ENCODE data around the gene PROM1. TPM values are rescaled to one million over a fixed set of nuclear protein-coding genes. Genes with fewer than 3 reads are reported as not detected.
A peak's percentile ranks its signal among the peaks of the same experiment; 100 is the strongest.

Gene PROM1
- total RNA-seq, 1 experiment from 2014 or later, result not detected

DNA sequence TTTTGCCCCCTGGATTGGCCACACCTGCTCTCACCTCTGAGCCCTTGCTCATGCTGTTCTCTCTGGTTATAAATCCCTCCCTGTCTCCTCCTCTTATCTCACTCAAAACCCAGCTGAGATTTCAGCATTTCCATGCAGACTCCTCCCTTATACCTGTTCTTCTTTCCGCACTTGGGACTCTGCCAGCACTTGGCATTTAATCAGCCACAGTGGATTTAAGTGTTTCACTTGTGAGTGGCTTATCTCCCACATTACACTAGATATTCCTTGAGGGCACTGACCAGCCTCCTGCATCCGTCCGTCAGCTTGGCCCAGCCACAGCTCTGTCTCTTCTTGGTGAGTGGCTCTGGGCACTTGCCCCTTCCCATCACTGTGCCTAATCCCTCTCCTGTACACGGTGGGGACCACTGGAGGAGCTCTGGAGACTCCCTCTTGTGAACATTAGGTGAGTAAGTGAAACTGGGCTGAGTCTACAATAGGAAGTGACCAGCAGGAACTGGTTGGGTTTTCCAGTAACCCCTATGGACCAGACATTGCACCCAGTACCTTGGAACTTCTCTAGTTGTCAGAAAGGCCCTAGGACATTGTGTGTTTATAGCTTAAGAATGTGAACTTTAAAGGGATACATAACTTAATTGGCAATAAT is 165.2 kb downstream of the PROM1 start:
- Histone ChIP-seq H3K9me2 (replicated peaks; ENCODE audit: low read length) (no peaks in the 10 kb centered on the region), H3K4me1 (ENCODE audit: insufficient read depth, low read length) (peaks cover 68% of the 10 kb centered on the region), H3K9me3 (ENCODE audit: low read length) (peaks cover 5% of the 10 kb centered on the region; the same call in 1 of the 2 replicates), H4K20me1 (ENCODE audit: low read length) (no peaks in the 10 kb centered on the region), H3K4me3 (ENCODE audit: low read length) (no peak overlapping the region), H3F3A (ENCODE audit: low read length, unreplicated experiment) (peaks cover 6% of the 10 kb centered on the region), H3K27me3 (ENCODE audit: low read length) (no peaks in the 10 kb centered on the region), H2AFZ (ENCODE audit: low read length) (0 out of 2 replicates have a peak overlapping the region, but pooled peaks have one; percentile 9), H3K36me3 (ENCODE audit: low read depth, low read length) (no peaks in the 10 kb centered on the region), H3K27ac (ENCODE audit: low read length) (peak overlapping the region; percentile 99), H3K9ac (ENCODE audit: low read length) (peak overlapping the region; percentile 88), H3K79me2 (ENCODE audit: low read length) (no peaks in the 10 kb centered on the region), H3K4me2 (ENCODE audit: low read length) (peak overlapping the region; percentile 53)
- DNase-seq, result peak; percentile 79
- TF ChIP-seq EZH2 (IDR thresholded peaks at IDR 0.05; ENCODE audit: low read length, unreplicated experiment) (no peak), EZH2phosphoT487 (IDR thresholded peaks at IDR 0.05; ENCODE audit: borderline replicate concordance, low read length) (no peak)
- TF ChIP-seq, protein P1, sequence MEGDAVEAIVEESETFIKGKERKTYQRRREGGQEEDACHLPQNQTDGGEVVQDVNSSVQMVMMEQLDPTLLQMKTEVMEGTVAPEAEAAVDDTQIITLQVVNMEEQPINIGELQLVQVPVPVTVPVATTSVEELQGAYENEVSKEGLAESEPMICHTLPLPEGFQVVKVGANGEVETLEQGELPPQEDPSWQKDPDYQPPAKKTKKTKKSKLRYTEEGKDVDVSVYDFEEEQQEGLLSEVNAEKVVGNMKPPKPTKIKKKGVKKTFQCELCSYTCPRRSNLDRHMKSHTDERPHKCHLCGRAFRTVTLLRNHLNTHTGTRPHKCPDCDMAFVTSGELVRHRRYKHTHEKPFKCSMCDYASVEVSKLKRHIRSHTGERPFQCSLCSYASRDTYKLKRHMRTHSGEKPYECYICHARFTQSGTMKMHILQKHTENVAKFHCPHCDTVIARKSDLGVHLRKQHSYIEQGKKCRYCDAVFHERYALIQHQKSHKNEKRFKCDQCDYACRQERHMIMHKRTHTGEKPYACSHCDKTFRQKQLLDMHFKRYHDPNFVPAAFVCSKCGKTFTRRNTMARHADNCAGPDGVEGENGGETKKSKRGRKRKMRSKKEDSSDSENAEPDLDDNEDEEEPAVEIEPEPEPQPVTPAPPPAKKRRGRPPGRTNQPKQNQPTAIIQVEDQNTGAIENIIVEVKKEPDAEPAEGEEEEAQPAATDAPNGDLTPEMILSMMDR (conservative IDR thresholded peaks at IDR 0.05; ENCODE audit: low read depth, low read length), result no peak
- CTCF ChIA-PET, result no interaction called here
- BruUV-seq (replicated peaks), result no TSS peak
- POLR2A ChIA-PET (ENCODE audit: unreplicated experiment), result no interaction called here
- intact Hi-C loops (cut with micrococcal nuclease), result no loop called here
- no peak for ATAC-seq

Other genes starting within 250 kb of the PROM1 start
- 80.5 and 133 TPM in 2 replicates for gene FGFBP1, start 145.3 kb downstream of the PROM1 start, total RNA-seq (2014; rRNA removed)
- gene FGFBP2, start 120.8 kb downstream of the PROM1 start, total RNA-seq (2014; rRNA removed), result not detected in 2 replicates
- gene TAPT1, start 142.4 kb upstream of the PROM1 start, total RNA-seq (2014; rRNA removed), result 6.0 and 8.7 TPM in 2 replicates